Suprapubic skin (tissue), 4 donors: Measurements from ENCODE around the gene AVP. TPM values are rescaled to one million over a fixed set of nuclear protein-coding genes. Genes with fewer than 3 reads are reported as not detected.
"Not testable (repeated sequence)": the region's sequence is repeated elsewhere in the genome, so short reads cannot be mapped to it uniquely, and the experiment has no call there.

Experiments
- DNase-seq, 2 donors: peaks; one replicate each; pipeline ENCODE4 v3.0.0-alpha.2; 2019; ENCODE audit warnings: low spot score in 2 of 2
- H3K27ac ChIP-seq: fragments of 200-600 bp; sonication (generic); one replicate; pipeline ENCODE4 v1.5.1; 2019
- H3K27me3 ChIP-seq: fragments of 200-600 bp; sonication (generic); one replicate; pipeline ENCODE4 v1.5.1; 2019
- H3K36me3 ChIP-seq: fragments of 200-600 bp; sonication (generic); one replicate; pipeline ENCODE4 v1.5.1; 2019
- H3K4me1 ChIP-seq: fragments of 200-600 bp; sonication (generic); one replicate; pipeline ENCODE4 v1.5.1; 2019
- H3K4me3 ChIP-seq: fragments of 200-600 bp; sonication (generic); one replicate; pipeline ENCODE4 v1.5.1; 2019; ENCODE audit warnings: mild to moderate bottlenecking
- H3K9me3 ChIP-seq: fragments of 200-600 bp; sonication (generic); one replicate; pipeline ENCODE4 v1.5.1; 2019
- CTCF ChIP-seq, 2 donors: fragments of 200-600 bp in 1 of 2; fragments of 450-650 bp in 1 of 2; sonication (generic) in 1 of 2; IDR thresholded peaks; one replicate each; pipeline ENCODE4 v1.5.1; 2016 to 2019; ENCODE audit warnings: antibody characterized with exemption in 2 of 2, mild to moderate bottlenecking in 1 of 2, moderate library complexity in 1 of 2
- EP300 ChIP-seq: sonication (generic); formaldehyde crosslinking; IDR thresholded peaks from one replicate; pipeline ENCODE4 v1.6.1; 2017; ENCODE audit warnings: antibody characterized with exemption
- POLR2A ChIP-seq, 2 donors: fragments of 450-650 bp; IDR thresholded peaks; one replicate each; pipeline ENCODE4 v1.6.1; 2017; ENCODE audit warnings: antibody characterized with exemption in 2 of 2, mild to moderate bottlenecking in 2 of 2, moderate library complexity in 2 of 2
- POLR2AphosphoS5 ChIP-seq, 3 donors: sonication (generic); formaldehyde crosslinking; IDR thresholded peaks; one replicate each; pipeline ENCODE4 v1.6.1; 2017; ENCODE audit warnings: antibody characterized with exemption in 3 of 3
- WGBS: methylation state at CpG from one replicate; pipeline ENCODE4 v1.1.5; 2018; 5-methylcytosine and 5-hydroxymethylcytosine counted together
- total RNA-seq, 4 donors: library from RNA; depleted of rRNA; stranded (reverse); fragments of >200 nt; gene quantifications; one replicate each; pipeline ENCODE4 v1.1.0, GENCODE V29; 2016

AVP gene
- total RNA-seq, 4 donors from 2014 or later: not detected

- H3K4me1 ChIP-seq: peaks cover 28% of the 10 kb centered on the region
- TF ChIP-seq POLR2A (IDR thresholded peaks at IDR 0.05): no peak
- no peak for TF ChIP-seq POLR2AphosphoS5 (IDR thresholded peaks at IDR 0.05)
- TF ChIP-seq CTCF (IDR thresholded peaks at IDR 0.05): no peak
- no peak for TF ChIP-seq EP300
- 62% methylated on average over 6 of the region's 8 CpGs for WGBS
- H3K9me3 ChIP-seq: no peaks in the 10 kb centered on the region
- H3K4me3 ChIP-seq: no peak overlapping the region
- no peak overlapping the region for H3K27ac ChIP-seq
- no peak for DNase-seq
- H3K36me3 ChIP-seq: no peaks in the 10 kb centered on the region
- H3K27me3 ChIP-seq: peaks cover 19% of the 10 kb centered on the region
Measured at GRCh38 chr20:3068986-3069900, 15.3 kb downstream of the AVP start.

- peaks cover 28% of the 10 kb centered on the region for H3K4me1 ChIP-seq
Measured at GRCh38 chr20:3068075-3068474, 16.4 kb downstream of the AVP start.

DNA sequence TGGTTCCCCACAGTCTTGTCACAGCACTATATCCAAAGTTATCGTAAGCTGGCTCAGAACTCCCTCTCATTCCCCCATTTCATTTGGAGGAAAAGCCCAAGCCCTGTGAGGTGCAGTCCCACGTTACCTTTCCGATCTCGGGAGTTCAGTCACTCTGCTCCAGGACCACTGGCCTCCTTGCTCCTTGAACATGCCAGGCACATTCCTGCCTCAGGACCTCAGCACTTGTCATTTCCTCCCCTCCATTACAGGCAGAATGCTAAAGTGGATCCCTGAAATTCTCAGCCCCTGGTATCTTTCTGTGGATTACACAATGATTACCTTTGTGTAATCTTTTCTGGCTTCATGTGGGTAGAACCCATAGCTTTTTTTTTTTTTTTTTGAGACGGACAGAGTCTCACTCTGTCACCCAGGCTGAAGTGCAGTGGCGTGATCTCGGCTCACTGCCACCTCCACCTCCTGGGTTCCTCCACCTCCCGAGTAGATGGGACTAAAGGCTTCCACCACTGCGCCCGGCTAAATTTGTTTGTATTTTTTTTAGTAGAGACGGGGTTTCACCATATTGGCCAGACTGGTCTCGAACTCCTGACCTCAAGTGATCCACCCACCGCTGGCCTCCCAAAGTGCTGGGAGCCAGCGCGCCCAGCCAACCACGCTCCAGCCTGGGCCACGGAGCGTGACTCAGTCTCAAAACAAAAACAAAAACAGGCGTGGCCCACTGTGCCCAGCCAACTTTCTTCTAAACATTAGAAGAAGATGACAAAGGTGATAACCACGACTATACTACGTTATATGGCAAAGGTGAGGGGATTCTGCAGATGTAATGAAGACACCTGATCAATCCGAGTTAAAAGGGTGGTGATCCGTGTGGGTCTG, 17.1 kb downstream of the AVP start:
- no peak overlapping the region for H3K4me3 ChIP-seq
- H3K27me3 ChIP-seq: peaks cover 12% of the 10 kb centered on the region
- H3K27ac ChIP-seq: peak overlapping the region; percentile 62
- DNase-seq: no peak
- peaks cover 28% of the 10 kb centered on the region for H3K4me1 ChIP-seq
- H3K9me3 ChIP-seq: no peaks in the 10 kb centered on the region
- TF ChIP-seq CTCF (IDR thresholded peaks at IDR 0.05): no peak
- TF ChIP-seq POLR2AphosphoS5 (IDR thresholded peaks at IDR 0.05): no peak
- no peak for TF ChIP-seq EP300
- TF ChIP-seq POLR2A (IDR thresholded peaks at IDR 0.05): no peak
- 65% methylated on average over 22 of the region's 23 CpGs for WGBS
- H3K36me3 ChIP-seq: no peaks in the 10 kb centered on the region

More at GRCh38 chr20:3068075-3068474, 16.4 kb downstream of the AVP start:
- no peak for DNase-seq
- Histone ChIP-seq H3K27ac (peak overlapping the region; percentile 62), H3K9me3 (no peaks in the 10 kb centered on the region), H3K27me3 (peaks cover 19% of the 10 kb centered on the region), H3K4me3 (no peak overlapping the region), H3K36me3 (no peaks in the 10 kb centered on the region)
- TF ChIP-seq EP300 (no peak), POLR2A (IDR thresholded peaks at IDR 0.05) (no peak), CTCF (IDR thresholded peaks at IDR 0.05) (no peak), POLR2AphosphoS5 (IDR thresholded peaks at IDR 0.05) (no peak)
- WGBS: 63% methylated on average over 8 of the region's 8 CpGs

- H3K4me1 ChIP-seq: peaks cover 12% of the 10 kb centered on the region
- 91% methylated on average over 6 of the region's 6 CpGs for WGBS
Measured at GRCh38 chr20:3064119-3064518, 20.4 kb downstream of the AVP start.

GRCh38 chr20:3059489-3059888, 25.0 kb downstream of the AVP start:
- Histone ChIP-seq H3K36me3 (no peaks in the 10 kb centered on the region), H3K27ac (no peak overlapping the region), H3K4me1 (no peaks in the 10 kb centered on the region), H3K27me3 (no peaks in the 10 kb centered on the region), H3K9me3 (no peaks in the 10 kb centered on the region), H3K4me3 (no peak overlapping the region)
- 93% methylated on average over 2 of the region's 3 CpGs for WGBS
- DNase-seq: no peak
- no peak for TF ChIP-seq POLR2AphosphoS5 (IDR thresholded peaks at IDR 0.05)

More at GRCh38 chr20:3064119-3064518, 20.4 kb downstream of the AVP start:
- not testable (repeated sequence) for H3K4me3 ChIP-seq, H3K36me3 ChIP-seq, H3K27ac ChIP-seq, DNase-seq, H3K27me3 ChIP-seq, H3K9me3 ChIP-seq
